Vagina (tissue), 2 donors: ENCODE measurements around the gene CISTR. TPM values are rescaled to one million over a fixed set of nuclear protein-coding genes. Genes with fewer than 3 reads are reported as not detected.
"Not testable (repeated sequence)": the region's sequence is repeated elsewhere in the genome, so short reads cannot be mapped to it uniquely, and the experiment has no call there.

Source experiments
- DNase-seq, 2 donors: peaks; one replicate each; pipeline ENCODE4 v3.0.0-alpha.2; 2017; ENCODE audit errors: extremely low spot score in 2 of 2
- H3K27ac ChIP-seq: fragments of 200-600 bp; sonication (generic); one replicate; pipeline ENCODE4 v1.5.1; 2019
- H3K27me3 ChIP-seq: fragments of 200-600 bp; sonication (generic); one replicate; pipeline ENCODE4 v1.5.1; 2019
- H3K36me3 ChIP-seq, 2 donors: fragments of 200-600 bp; sonication (generic); one replicate each; pipeline ENCODE4 v1.5.1; 2017 to 2019
- H3K4me1 ChIP-seq: fragments of 200-600 bp; sonication (generic); one replicate; pipeline ENCODE4 v1.5.1; 2019
- H3K4me3 ChIP-seq, 2 donors: fragments of 200-600 bp; sonication (generic); 1 replicate in 1 of 2; 2 replicates in 1 of 2; pipeline ENCODE4 v1.5.1; 2016 to 2019
- H3K9me3 ChIP-seq: fragments of 200-600 bp; sonication (generic); one replicate; pipeline ENCODE4 v1.5.1; 2019
- CTCF ChIP-seq, 3 experiments: fragments of 450-650 bp in 2 of 3; fragments of 200-600 bp in 1 of 3; sonication (generic) in 1 of 3; IDR thresholded peaks; one replicate each; pipeline ENCODE4 v1.5.1; 2017 to 2019; ENCODE audit warnings: antibody characterized with exemption in 3 of 3, mild to moderate bottlenecking in 2 of 3, moderate library complexity in 2 of 3
- POLR2A ChIP-seq, 2 donors: fragments of 450-650 bp; IDR thresholded peaks; one replicate each; pipeline ENCODE4 v1.6.1; 2017; ENCODE audit warnings: antibody characterized with exemption in 2 of 2, mild to moderate bottlenecking in 2 of 2, moderate library complexity in 2 of 2
- POLR2AphosphoS5 ChIP-seq, 2 donors: sonication (generic); formaldehyde crosslinking; IDR thresholded peaks; one replicate each; pipeline ENCODE4 v1.9.0; 2017; ENCODE audit warnings: antibody characterized with exemption in 2 of 2, mild to moderate bottlenecking in 2 of 2, low read depth in 1 of 2; ENCODE audit not compliant: insufficient read depth in 1 of 2
- intact Hi-C: fragments of 100-400 bp; cut with DNase I; formaldehyde crosslinking; loops from one replicate; pipeline ENCODE4 v1.15.1; 2023
- total RNA-seq: library from RNA; depleted of rRNA; stranded (reverse); fragments of >200 nt; gene quantifications from one replicate; pipeline ENCODE4 v1.2.3, GENCODE V29; 2016

The CISTR gene
- total RNA-seq, 1 donor from 2014 or later = not detected

DNA sequence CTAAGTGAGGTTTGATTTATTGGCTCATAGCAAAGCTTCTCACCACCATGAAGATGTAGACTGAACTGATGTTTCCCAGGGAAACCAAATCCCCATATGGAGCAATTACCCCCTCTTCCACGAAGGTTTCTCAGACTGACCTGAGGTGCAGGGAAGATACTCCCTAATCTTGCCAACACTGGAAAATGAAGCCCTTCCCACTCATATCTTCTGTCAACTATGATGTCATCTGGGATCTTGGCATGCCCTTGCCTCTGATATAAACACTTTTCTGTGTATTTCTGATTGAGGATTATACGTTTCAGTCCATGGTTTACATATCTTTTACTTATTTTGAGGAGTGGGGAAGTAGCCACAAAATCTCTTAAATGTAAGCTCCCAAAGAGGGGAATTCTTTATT lies 14.1 kb upstream of the CISTR start:
- Histone ChIP-seq H3K27me3 (peaks cover 4% of the 10 kb centered on the region), H3K27ac (no peak overlapping the region), H3K36me3 (no peaks in the 10 kb centered on the region), H3K9me3 (no peaks in the 10 kb centered on the region), H3K4me3 (no peak overlapping the region), H3K4me1 (no peaks in the 10 kb centered on the region)
- DNase-seq = no peak
- intact Hi-C loops = no loop called here
- TF ChIP-seq CTCF (IDR thresholded peaks at IDR 0.05) (no peak), POLR2A (IDR thresholded peaks at IDR 0.05) (no peak), POLR2AphosphoS5 (IDR thresholded peaks at IDR 0.05; ENCODE audit: insufficient read depth in 1 of 2, low read depth in 1 of 2) (no peak)

GRCh38 chr12:53764615-53765014 lies 12.8 kb upstream of the CISTR start:
- intact Hi-C loops = no loop called here
- no peak for DNase-seq
- TF ChIP-seq POLR2A (IDR thresholded peaks at IDR 0.05) = no peak
- no peak for TF ChIP-seq CTCF (IDR thresholded peaks at IDR 0.05)
- no peak for TF ChIP-seq POLR2AphosphoS5 (IDR thresholded peaks at IDR 0.05; ENCODE audit: insufficient read depth in 1 of 2, low read depth in 1 of 2)
- peaks cover 4% of the 10 kb centered on the region for H3K27me3 ChIP-seq
- no peak overlapping the region for H3K27ac ChIP-seq
- H3K4me1 ChIP-seq = no peaks in the 10 kb centered on the region
- H3K36me3 ChIP-seq = no peaks in the 10 kb centered on the region
- H3K4me3 ChIP-seq = no peak overlapping the region
- H3K9me3 ChIP-seq = no peaks in the 10 kb centered on the region

- H3K36me3 ChIP-seq, H3K4me1 ChIP-seq, H3K4me3 ChIP-seq, H3K9me3 ChIP-seq, H3K27me3 ChIP-seq, H3K27ac ChIP-seq, intact Hi-C loops, DNase-seq: not testable (repeated sequence)
Measured at GRCh38 chr12:53762793-53763192, 11.0 kb upstream of the CISTR start.

DNA sequence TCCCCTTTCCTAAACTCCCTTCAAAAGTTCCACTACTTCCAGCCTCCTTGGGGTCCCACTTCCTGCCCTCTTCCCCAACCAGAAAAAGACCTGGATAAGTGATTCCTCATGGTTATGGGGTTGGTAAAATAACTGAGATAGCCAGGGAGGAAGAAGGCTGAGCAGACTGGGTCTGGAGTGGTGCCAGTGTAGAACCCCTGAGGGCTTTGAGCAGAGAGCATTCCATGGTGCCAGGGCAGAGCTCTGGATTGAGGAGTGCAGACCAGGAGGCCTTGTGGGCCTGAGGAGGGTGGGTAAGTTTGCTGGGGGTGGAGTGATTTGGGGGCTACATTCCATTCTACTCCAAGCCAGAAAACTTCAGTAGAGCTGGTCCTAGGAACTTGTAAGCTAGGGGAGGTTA lies 9.5 kb upstream of the CISTR start:
- Histone ChIP-seq H3K27ac (no peak overlapping the region), H3K4me1 (peaks cover 6% of the 10 kb centered on the region), H3K9me3 (no peaks in the 10 kb centered on the region), H3K27me3 (peaks cover 4% of the 10 kb centered on the region), H3K4me3 (no peak overlapping the region), H3K36me3 (no peaks in the 10 kb centered on the region)
- no peak for DNase-seq
- intact Hi-C loops = no loop called here
- no peak for TF ChIP-seq POLR2A (IDR thresholded peaks at IDR 0.05)
- no peak for TF ChIP-seq CTCF (IDR thresholded peaks at IDR 0.05)
- TF ChIP-seq POLR2AphosphoS5 (IDR thresholded peaks at IDR 0.05; ENCODE audit: insufficient read depth in 1 of 2, low read depth in 1 of 2) = no peak

DNA sequence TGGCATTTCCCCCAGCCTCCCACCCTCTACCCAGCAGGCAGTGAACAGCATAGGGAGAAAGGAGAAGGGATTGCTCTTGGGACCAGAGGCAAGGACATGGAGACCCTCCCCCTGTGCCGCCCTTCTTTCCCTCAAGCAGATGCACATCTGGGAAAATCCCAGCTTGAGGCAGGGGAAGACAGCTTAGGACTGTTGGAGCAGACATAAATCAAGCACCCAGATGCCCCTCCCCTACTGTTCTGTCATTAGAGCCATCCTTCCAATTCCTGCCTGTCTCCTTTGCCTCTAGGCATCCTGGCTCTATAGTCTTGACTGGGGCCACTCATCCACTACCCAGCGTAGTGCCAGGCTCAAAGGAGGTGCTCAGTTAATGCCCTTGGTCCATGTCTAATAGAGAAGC lies 7.5 kb upstream of the CISTR start:
- no peaks in the 10 kb centered on the region for H3K27me3 ChIP-seq
- H3K4me1 ChIP-seq = peaks cover 6% of the 10 kb centered on the region
- DNase-seq = no peak
- intact Hi-C loops = no loop called here
- H3K36me3 ChIP-seq = no peaks in the 10 kb centered on the region
- H3K4me3 ChIP-seq = no peak overlapping the region
- no peak overlapping the region for H3K27ac ChIP-seq
- H3K9me3 ChIP-seq = no peaks in the 10 kb centered on the region
- TF ChIP-seq POLR2AphosphoS5 (IDR thresholded peaks at IDR 0.05; ENCODE audit: insufficient read depth in 1 of 2, low read depth in 1 of 2) (no peak), POLR2A (IDR thresholded peaks at IDR 0.05) (no peak), CTCF (IDR thresholded peaks at IDR 0.05) (no peak)

DNA sequence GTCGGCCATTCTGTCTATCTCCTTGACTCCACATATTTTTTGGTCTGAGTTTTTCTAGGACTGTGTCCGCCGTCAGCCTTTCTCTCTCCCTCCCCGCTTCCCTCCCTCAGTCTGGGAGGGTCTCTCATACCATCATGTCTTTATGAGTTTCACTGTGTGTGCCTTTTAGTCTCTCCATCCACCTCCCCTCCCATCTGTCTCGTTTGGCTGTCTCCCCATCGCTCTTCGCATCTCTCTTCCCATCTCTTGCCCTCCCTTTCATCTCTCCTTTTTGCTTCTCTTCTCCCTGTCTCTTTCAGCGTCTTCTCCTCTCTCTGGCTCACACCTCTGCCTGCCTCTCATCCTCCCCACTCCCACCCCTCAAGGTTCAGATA lies 6.9 kb upstream of the CISTR start:
- Histone ChIP-seq H3K4me3 (no peak overlapping the region), H3K27ac (no peak overlapping the region), H3K4me1 (peaks cover 6% of the 10 kb centered on the region), H3K36me3 (no peaks in the 10 kb centered on the region), H3K9me3 (no peaks in the 10 kb centered on the region), H3K27me3 (no peaks in the 10 kb centered on the region)
- DNase-seq = no peak
- intact Hi-C loops = no loop called here
- TF ChIP-seq POLR2AphosphoS5 (IDR thresholded peaks at IDR 0.05; ENCODE audit: insufficient read depth in 1 of 2, low read depth in 1 of 2) = no peak
- no peak for TF ChIP-seq CTCF (IDR thresholded peaks at IDR 0.05)
- TF ChIP-seq POLR2A (IDR thresholded peaks at IDR 0.05) = no peak
